Hair follicle dermal papilla cell (primary cell): ENCODE data around the gene PTX4. TPM values are rescaled to one million over a fixed set of nuclear protein-coding genes. Genes with fewer than 3 reads are reported as not detected.

Experiments
- total RNA-seq: library from RNA; depleted of rRNA; stranded (reverse); fragments of >200 nt; gene quantifications from 2 replicates; pipeline ENCODE4 v1.2.3, GENCODE V29; 2012

The PTX4 gene
- total RNA-seq: 0.12 and 0.16 TPM in 2 replicates

GRCh38 chr16:1488619-1489018 is at the start of gene PTX4:
PTX4 (minus strand) TSS chr16:1488944; CDS start chr16:1488909, 35 bp downstream.

GRCh38 chr16:1533443-1533951 is 44.8 kb upstream of the PTX4 start, which contains the start of gene TMEM204:
TMEM204 (plus strand) TSS chr16:1533666; CDS start chr16:1534276, 610 bp downstream.

GRCh38 chr16:1492923-1493745 is 4.4 kb upstream of the PTX4 start, which contains the start of gene TELO2:
TELO2 (plus strand) TSS chr16:1493360; CDS start chr16:1494282, 922 bp downstream.

GRCh38 chr16:1474796-1475551 is 13.8 kb downstream of the PTX4 start, which contains the start of gene CLCN7:
CLCN7 (minus strand) TSS chr16:1475028; CDS start chr16:1474974, 54 bp downstream.

GRCh38 chr16:1443980-1444729 is 44.6 kb downstream of the PTX4 start, which contains the start of gene CCDC154:
CCDC154 (minus strand) TSS chr16:1444556; CDS start chr16:1444322, 234 bp downstream.

Other genes with a start within 250 kb of the PTX4 start
- not detected in 2 replicates for gene TPSAB1, start 248.2 kb downstream of the PTX4 start, total RNA-seq
- not detected in 2 replicates for gene TPSD1, start 232.9 kb downstream of the PTX4 start, total RNA-seq
- 37.2 and 54.0 TPM in 2 replicates for gene UBE2I, start 179.3 kb downstream of the PTX4 start, total RNA-seq
- 0.97 TPM in 2 replicates for gene BAIAP3, start 155.3 kb downstream of the PTX4 start, total RNA-seq
- gene TSR3, start 137.1 kb downstream of the PTX4 start, total RNA-seq: 48.4 and 63.0 TPM in 2 replicates
- 39.9 and 41.2 TPM in 2 replicates for gene GNPTG, start 137.0 kb downstream of the PTX4 start, total RNA-seq
- gene UNKL, start 74.2 kb downstream of the PTX4 start, total RNA-seq: 13.5 and 20.3 TPM in 2 replicates
- 10.2 and 12.0 TPM in 2 replicates for gene UQCC4, start 68.2 kb downstream of the PTX4 start, total RNA-seq
- not detected in 2 replicates for gene PERCC1, start 57.9 kb downstream of the PTX4 start, total RNA-seq
- gene CCDC154, start 44.4 kb downstream of the PTX4 start, total RNA-seq: under 0.01 and 0.24 TPM in 2 replicates
- 73.5 and 81.5 TPM in 2 replicates for gene CLCN7, start 13.9 kb downstream of the PTX4 start, total RNA-seq
- gene TELO2, start 4.4 kb upstream of the PTX4 start, total RNA-seq: 13.4 and 14.1 TPM in 2 replicates
- gene TMEM204, start 44.7 kb upstream of the PTX4 start, total RNA-seq: 20.3 and 32.8 TPM in 2 replicates
- gene IFT140, start 123.1 kb upstream of the PTX4 start, total RNA-seq: 39.8 and 44.9 TPM in 2 replicates
- gene CRAMP1, start 123.4 kb upstream of the PTX4 start, total RNA-seq: 13.2 and 17.2 TPM in 2 replicates
- gene JPT2, start 189.3 kb upstream of the PTX4 start, total RNA-seq: 23.2 and 24.9 TPM in 2 replicates
- gene MAPK8IP3, start 217.3 kb upstream of the PTX4 start, total RNA-seq: 66.5 and 67.5 TPM in 2 replicates